Embryonic facial prominence (tissue), 1 donor: ENCODE results near the gene GPR17.

Source experiments
- DNase-seq: peaks from one replicate; pipeline ENCODE4 v3.0.0-alpha.2; 2016; ENCODE audit errors: extremely low spot score

GPR17 gene

GRCh38 chr2:127671557-127672302, 25.8 kb downstream of the GPR17 start:
- DNase-seq: no peak

- no peak for DNase-seq
These were observed 26.6 kb downstream of the GPR17 start for GRCh38 chr2:127672341-127673224.

GRCh38 chr2:127673291-127674069, 27.5 kb downstream of the GPR17 start:
- no peak for DNase-seq

GRCh38 chr2:127674241-127675209, 28.6 kb downstream of the GPR17 start:
- no peak for DNase-seq

GRCh38 chr2:127675331-127676261, 29.6 kb downstream of the GPR17 start, which contains the start of gene LIMS2:
Gene LIMS2 (minus strand): TSS chr2:127675530. CDS start chr2:127675024, 506 bp downstream.
- DNase-seq: no peak

- no peak for DNase-seq
These were observed 31.0 kb downstream of the GPR17 start for GRCh38 chr2:127676906-127677305.

GRCh38 chr2:127678531-127678930, 32.6 kb downstream of the GPR17 start:
- DNase-seq: no peak

- no peak for DNase-seq
These were observed 33.0 kb downstream of the GPR17 start for GRCh38 chr2:127678991-127679390.

GRCh38 chr2:127679680-127680361, 33.9 kb downstream of the GPR17 start:
- no peak for DNase-seq

- no peak for DNase-seq
These were observed 34.8 kb downstream of the GPR17 start for GRCh38 chr2:127680706-127681287.

- no peak for DNase-seq
These were observed 35.4 kb downstream of the GPR17 start for GRCh38 chr2:127681288-127681804.

GRCh38 chr2:127681976-127682857, 36.3 kb downstream of the GPR17 start:
- DNase-seq: no peak

GRCh38 chr2:127683056-127683455, 37.1 kb downstream of the GPR17 start:
- DNase-seq: no peak

GRCh38 chr2:127683757-127684156, 37.8 kb downstream of the GPR17 start:
- DNase-seq: no peak

- DNase-seq: no peak
These were observed 39.6 kb downstream of the GPR17 start for GRCh38 chr2:127685410-127686080.

- no peak for DNase-seq
These were observed 42.5 kb downstream of the GPR17 start for GRCh38 chr2:127688405-127688804.

- DNase-seq: no peak
These were observed 44.7 kb downstream of the GPR17 start for GRCh38 chr2:127690696-127691095.
